OCI-LY1 (cell line): ENCODE data around the gene ALDH5A1.

Experiments
- H2AFZ ChIP-seq: fragments of 200-600 bp; sonication (generic), shearing (Covaris generic); 2 replicates; pipeline ENCODE4 v1.6.0; 2014; ENCODE audit warnings: antibody characterized with exemption, mild to moderate bottlenecking, low read length
- H3F3A ChIP-seq: fragments of 200-600 bp; sonication (generic), shearing (Covaris generic); 2 replicates; pipeline ENCODE4 v1.6.0; 2014; ENCODE audit warnings: mild to moderate bottlenecking, antibody characterized with exemption, low read length, moderate library complexity; ENCODE audit not compliant: insufficient read depth
- H3K27ac ChIP-seq: fragments of 200-600 bp; sonication (generic); 2 replicates; pipeline ENCODE4 v1.5.1; 2014; ENCODE audit warnings: low read length, mixed run types, mild to moderate bottlenecking, low read depth; ENCODE audit not compliant: poor library complexity, severe bottlenecking
- H3K27me3 ChIP-seq: fragments of 200-600 bp; sonication (generic); 2 replicates; pipeline ENCODE4 v1.6.0; 2014; ENCODE audit warnings: antibody characterized with exemption, mild to moderate bottlenecking, low read length, moderate library complexity; ENCODE audit not compliant: insufficient read depth
- H3K36me3 ChIP-seq: fragments of 200-600 bp; sonication (generic); 2 replicates; pipeline ENCODE4 v1.6.1; 2014; ENCODE audit warnings: mild to moderate bottlenecking, antibody characterized with exemption, low read length, moderate library complexity, mixed read lengths; ENCODE audit not compliant: insufficient read depth
- H3K4me1 ChIP-seq: fragments of 200-600 bp; sonication (generic); 2 replicates; pipeline ENCODE4 v1.5.1; 2014; ENCODE audit warnings: mild to moderate bottlenecking, low read length, moderate library complexity; ENCODE audit not compliant: insufficient read depth, severe bottlenecking
- H3K4me2 ChIP-seq: fragments of 200-600 bp; sonication (generic), shearing (Covaris generic); 2 replicates; pipeline ENCODE4 v1.6.1; 2014; ENCODE audit warnings: low read length
- H3K4me3 ChIP-seq: fragments of 200-600 bp; sonication (generic); 2 replicates; pipeline ENCODE4 v1.5.1; 2014; ENCODE audit warnings: low read length, low read depth, mild to moderate bottlenecking, mixed read lengths; ENCODE audit not compliant: poor library complexity, severe bottlenecking
- H3K79me2 ChIP-seq: fragments of 200-600 bp; shearing (Covaris generic); 2 replicates; pipeline ENCODE4 v1.6.1; 2016; ENCODE audit warnings: mixed run types, low read length, mixed read lengths; ENCODE audit not compliant: insufficient read depth
- H3K9ac ChIP-seq: fragments of 200-600 bp; sonication (generic), shearing (Covaris generic); 2 replicates; pipeline ENCODE4 v1.6.1; 2014; ENCODE audit warnings: mild to moderate bottlenecking, low read length, mixed read lengths
- H3K9me2 ChIP-seq: fragments of 200-600 bp; sonication (generic), shearing (Covaris generic); 2 replicates; pipeline ENCODE4 v1.6.1; 2014; ENCODE audit warnings: low read depth, mild to moderate bottlenecking, low read length, mixed read lengths
- H3K9me3 ChIP-seq: fragments of 200-600 bp; shearing (Covaris generic); 2 replicates; pipeline ENCODE4 v1.6.1; 2014; ENCODE audit warnings: low read length, mixed read lengths
- H4K20me1 ChIP-seq: fragments of 200-600 bp; sonication (generic), shearing (Covaris generic); 2 replicates; pipeline ENCODE4 v1.6.0; 2016; ENCODE audit warnings: mild to moderate bottlenecking, low read length; ENCODE audit not compliant: insufficient read depth
- CTCF ChIP-seq: fragments of 200-600 bp; sonication (generic), shearing (Covaris generic); IDR thresholded peaks from 2 replicates; pipeline ENCODE4 v1.5.1; 2017; ENCODE audit warnings: mild to moderate bottlenecking, antibody characterized with exemption, low read length, moderate library complexity, mixed read lengths
- EZH2 ChIP-seq: fragments of 200-600 bp; sonication (generic), shearing (Covaris generic); IDR thresholded peaks from 2 replicates; pipeline ENCODE4 v1.8.0; 2017; ENCODE audit warnings: borderline replicate concordance, mixed run types, mild to moderate bottlenecking, antibody characterized with exemption, low read length, moderate library complexity, mixed read lengths

The ALDH5A1 gene

DNA sequence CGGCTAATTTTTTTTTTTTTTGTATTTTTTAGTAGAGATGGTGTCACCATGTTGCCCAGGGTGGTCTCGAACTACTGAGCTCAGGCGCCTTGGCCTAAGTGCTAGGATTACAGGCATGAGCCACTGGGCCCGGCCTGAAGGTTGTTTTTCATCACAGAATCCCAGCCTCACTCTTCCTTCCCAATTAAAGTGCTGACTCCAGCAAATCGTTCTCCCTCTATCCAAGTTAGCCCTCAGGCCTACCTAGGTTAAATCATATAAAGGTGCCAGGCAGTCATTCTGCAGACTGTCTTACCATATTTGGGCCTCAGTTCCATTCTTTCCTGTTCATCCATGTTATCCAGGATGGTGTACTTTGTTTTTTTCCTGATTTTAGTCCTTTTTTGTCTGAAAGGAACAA is 56.4 kb downstream of the ALDH5A1 start:
- Histone ChIP-seq H3K9ac (no peak overlapping the region), H3K27me3 (no peaks in the 10 kb centered on the region), H3K79me2 (no peaks in the 10 kb centered on the region), H3K9me2 (no peaks in the 10 kb centered on the region), H3K4me3 (no peak overlapping the region), H3F3A (no peaks in the 10 kb centered on the region), H3K9me3 (no peaks in the 10 kb centered on the region), H3K27ac (no peak overlapping the region), H3K4me1 (peaks cover 4% of the 10 kb centered on the region), H3K36me3 (no peaks in the 10 kb centered on the region), H3K4me2 (no peak overlapping the region), H2AFZ (no peak overlapping the region), H4K20me1 (no peaks in the 10 kb centered on the region)
- TF ChIP-seq EZH2 (no peak), CTCF (no peak)

DNA sequence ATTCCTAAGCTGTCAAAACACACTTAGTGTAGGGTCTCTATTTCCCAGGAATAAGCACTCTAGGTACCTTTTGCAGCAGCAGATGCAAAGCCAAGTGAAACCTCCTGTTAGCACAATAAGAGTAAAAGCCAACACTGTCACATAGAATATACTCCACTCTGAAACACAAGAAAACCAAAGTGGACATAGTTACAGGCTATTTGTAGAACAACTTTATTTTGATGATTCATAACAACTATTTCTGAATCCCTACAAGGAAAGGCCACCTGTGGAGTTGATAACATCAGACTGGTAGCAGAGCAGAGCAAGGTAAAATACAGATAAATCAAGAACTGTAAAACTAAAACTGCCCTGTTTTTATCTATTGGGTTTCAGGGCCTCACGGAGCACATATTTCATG is 59.7 kb downstream of the ALDH5A1 start:
- no peaks in the 10 kb centered on the region for H3K9me3 ChIP-seq
- H3K27ac ChIP-seq: no peak overlapping the region
- H2AFZ ChIP-seq: no peak overlapping the region
- no peaks in the 10 kb centered on the region for H3K4me1 ChIP-seq
- H3K4me3 ChIP-seq: no peak overlapping the region
- no peak overlapping the region for H3K4me2 ChIP-seq
- no peaks in the 10 kb centered on the region for H3K79me2 ChIP-seq
- no peaks in the 10 kb centered on the region for H3K9me2 ChIP-seq
- TF ChIP-seq CTCF (no peak), EZH2 (no peak)
- no peak overlapping the region for H3K9ac ChIP-seq
- H4K20me1 ChIP-seq: no peaks in the 10 kb centered on the region
- H3F3A ChIP-seq: no peaks in the 10 kb centered on the region
- no peaks in the 10 kb centered on the region for H3K27me3 ChIP-seq
- H3K36me3 ChIP-seq: no peaks in the 10 kb centered on the region

DNA sequence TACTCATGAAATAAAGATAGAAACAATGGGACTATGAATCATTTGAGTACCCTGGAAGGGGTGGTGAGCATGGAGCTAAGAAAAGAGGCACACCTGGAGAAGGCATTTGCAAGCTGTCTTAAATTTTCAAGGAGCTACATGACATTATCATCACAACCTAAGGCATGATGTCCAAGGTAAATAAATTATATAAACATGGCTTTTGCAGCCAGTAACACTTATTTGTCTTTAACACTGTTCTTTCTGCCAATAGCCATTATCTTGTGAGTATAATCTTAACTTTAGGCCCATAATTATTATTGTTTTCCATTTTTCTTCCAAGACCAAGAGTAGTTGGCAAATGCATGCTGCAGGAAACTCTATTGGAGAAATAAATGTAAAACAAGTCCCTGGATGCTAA is 63.7 kb downstream of the ALDH5A1 start:
- H3K9me3 ChIP-seq: no peaks in the 10 kb centered on the region
- H4K20me1 ChIP-seq: no peaks in the 10 kb centered on the region
- no peak overlapping the region for H3K9ac ChIP-seq
- TF ChIP-seq EZH2: no peak
- TF ChIP-seq CTCF: no peak
- H3K27ac ChIP-seq: no peak overlapping the region
- no peaks in the 10 kb centered on the region for H3K4me1 ChIP-seq
- no peak overlapping the region for H2AFZ ChIP-seq
- H3F3A ChIP-seq: no peaks in the 10 kb centered on the region
- no peaks in the 10 kb centered on the region for H3K27me3 ChIP-seq
- no peaks in the 10 kb centered on the region for H3K9me2 ChIP-seq
- H3K4me2 ChIP-seq: no peak overlapping the region
- no peaks in the 10 kb centered on the region for H3K36me3 ChIP-seq
- H3K4me3 ChIP-seq: no peak overlapping the region
- H3K79me2 ChIP-seq: no peaks in the 10 kb centered on the region
